OCI-LY3 (cell line): ENCODE measurements around the gene MED12L.

ENCODE experiments used
- EZH2phosphoT487 ChIP-seq: fragments of 200-600 bp; shearing (Covaris generic); IDR thresholded peaks from 2 replicates; pipeline ENCODE4 v1.6.1; 2018; ENCODE audit warnings: antibody characterized with exemption, mixed run types, low read depth
- TF ChIP-seq, protein P1 (sequence below): fragments of 200-600, 300-600 bp; sonication (generic); IDR thresholded peaks from 2 replicates; pipeline ENCODE4 v1.5.1; 2014; ENCODE audit warnings: antibody characterized with exemption, low read length, low read depth

DNA sequence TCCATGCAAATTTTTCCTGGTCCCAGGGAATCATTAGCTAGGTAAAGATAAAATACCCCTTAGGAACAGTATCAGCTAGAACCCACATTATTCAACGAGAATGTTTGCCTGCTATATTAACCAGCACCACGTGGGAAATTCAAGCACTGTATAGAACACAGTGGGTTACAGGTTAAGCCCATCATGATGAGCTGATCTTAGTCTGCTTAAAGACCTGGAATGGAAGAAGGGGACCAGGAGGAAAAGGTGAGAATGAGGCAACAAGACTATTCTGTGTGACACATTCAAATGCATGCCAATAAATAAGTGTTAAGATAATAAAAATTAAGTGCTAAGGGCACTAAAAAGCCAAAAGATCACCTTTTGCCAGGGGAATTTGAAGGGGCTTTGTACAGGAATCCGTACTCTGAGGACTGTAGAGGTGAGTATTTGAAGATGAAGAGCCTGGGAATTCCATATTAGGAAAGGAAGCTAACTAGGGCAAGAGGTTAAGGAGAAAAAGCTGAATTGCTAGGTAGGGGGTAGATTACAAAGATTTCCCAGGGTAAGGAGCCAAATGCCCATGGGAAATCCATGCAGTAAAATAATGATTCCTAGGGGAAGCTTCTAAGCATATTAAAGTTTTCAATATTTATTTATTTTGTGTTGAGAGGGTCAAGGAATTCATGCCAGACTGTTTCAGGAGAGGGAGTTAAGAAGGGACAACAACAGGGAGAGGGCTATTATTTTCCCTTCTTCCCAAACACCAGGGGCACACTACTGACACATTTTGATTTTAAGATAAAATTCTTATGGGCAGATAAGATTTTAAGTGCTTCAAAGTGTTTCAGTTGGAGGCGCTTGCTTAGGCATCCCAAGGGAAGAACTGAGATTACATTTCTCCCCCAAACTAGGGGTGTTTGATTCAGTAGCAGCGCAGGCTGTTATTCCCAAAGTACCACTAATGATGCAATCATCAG is 2.3 kb upstream of the MED12L start:
- TF ChIP-seq, protein P1, sequence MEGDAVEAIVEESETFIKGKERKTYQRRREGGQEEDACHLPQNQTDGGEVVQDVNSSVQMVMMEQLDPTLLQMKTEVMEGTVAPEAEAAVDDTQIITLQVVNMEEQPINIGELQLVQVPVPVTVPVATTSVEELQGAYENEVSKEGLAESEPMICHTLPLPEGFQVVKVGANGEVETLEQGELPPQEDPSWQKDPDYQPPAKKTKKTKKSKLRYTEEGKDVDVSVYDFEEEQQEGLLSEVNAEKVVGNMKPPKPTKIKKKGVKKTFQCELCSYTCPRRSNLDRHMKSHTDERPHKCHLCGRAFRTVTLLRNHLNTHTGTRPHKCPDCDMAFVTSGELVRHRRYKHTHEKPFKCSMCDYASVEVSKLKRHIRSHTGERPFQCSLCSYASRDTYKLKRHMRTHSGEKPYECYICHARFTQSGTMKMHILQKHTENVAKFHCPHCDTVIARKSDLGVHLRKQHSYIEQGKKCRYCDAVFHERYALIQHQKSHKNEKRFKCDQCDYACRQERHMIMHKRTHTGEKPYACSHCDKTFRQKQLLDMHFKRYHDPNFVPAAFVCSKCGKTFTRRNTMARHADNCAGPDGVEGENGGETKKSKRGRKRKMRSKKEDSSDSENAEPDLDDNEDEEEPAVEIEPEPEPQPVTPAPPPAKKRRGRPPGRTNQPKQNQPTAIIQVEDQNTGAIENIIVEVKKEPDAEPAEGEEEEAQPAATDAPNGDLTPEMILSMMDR, result no peak
- no peak for TF ChIP-seq EZH2phosphoT487
